ENCODE results near the gene TMOD1.

Gene TMOD1

DNA sequence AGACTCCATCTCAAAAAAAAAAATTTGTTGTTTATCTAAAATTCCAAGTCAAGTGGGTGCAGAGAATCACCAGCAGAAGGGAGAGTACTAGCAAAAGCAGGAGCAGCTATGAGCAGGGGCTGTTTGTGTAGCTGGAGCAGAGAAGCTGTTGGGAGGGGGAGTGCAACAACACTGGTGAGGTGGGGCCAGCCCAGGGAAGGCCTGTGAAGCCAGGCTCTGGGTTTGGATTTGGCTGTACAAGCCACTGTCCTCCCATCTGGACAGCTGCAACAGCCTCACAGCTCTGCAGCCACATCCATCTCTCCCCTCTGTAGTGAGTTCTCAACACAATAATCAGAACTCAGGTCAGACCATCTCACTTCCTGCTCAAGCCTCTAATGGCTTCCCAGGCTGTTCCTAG lies 59.4 kb downstream of the TMOD1 start:
- H3K36me3 Mint-ChIP-seq, result no peaks in the 10 kb centered on the region
- no peak overlapping the region for H3K4me3 Mint-ChIP-seq
- DNase-seq (ENCODE audit: low spot score in 2 of 2) (no peak), ATAC-seq (no peak)
- no peaks in the 10 kb centered on the region for H3K9me3 Mint-ChIP-seq
- peaks cover 17% of the 10 kb centered on the region for H3K4me1 Mint-ChIP-seq
- H3K27ac Mint-ChIP-seq, result no peak overlapping the region

DNA sequence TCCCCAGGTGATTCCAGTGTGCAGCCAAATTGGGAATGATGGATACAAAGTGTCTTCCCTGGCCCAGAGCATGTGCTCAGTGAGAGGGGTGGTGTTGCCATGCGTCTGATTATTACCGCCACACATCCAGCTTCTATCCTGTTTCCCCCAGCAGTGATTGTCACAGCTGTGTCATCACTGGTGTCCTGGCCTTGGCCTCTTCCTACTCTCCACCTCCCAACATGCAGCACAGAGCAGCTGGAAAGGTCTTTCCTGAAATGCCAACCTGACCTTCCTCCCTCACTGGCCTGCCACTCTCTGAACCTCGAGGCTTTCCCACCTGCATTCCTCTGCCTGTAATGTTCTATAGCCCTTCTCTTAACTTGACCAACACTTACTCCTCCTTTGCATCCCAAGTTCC lies 60.0 kb downstream of the TMOD1 start:
- Mint-ChIP-seq H3K9me3 (no peaks in the 10 kb centered on the region), H3K36me3 (no peaks in the 10 kb centered on the region), H3K4me1 (peaks cover 17% of the 10 kb centered on the region), H3K27ac (no peak overlapping the region), H3K4me3 (no peak overlapping the region)
- ATAC-seq (no peak), DNase-seq (ENCODE audit: low spot score in 2 of 2) (no peak)

DNA sequence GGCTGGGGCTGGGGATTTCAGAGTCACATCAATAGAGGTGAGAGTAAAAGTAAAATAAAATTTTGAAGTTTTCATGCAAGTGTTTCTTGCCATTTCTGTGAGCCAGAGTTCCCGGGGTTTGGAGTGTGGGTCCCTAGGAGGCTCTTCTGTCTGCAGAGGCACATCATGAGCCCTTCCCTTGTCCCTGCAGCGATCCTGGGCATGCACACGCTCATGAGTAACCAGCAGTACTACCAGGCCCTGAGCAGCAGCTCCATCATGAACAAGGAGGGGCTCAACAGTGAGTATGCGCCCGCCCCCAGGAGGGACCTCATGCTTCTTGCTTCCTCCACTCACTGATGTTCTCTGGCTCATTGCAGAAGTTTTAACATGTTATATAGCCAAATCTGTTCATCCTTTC lies 61.1 kb downstream of the TMOD1 start:
- H3K36me3 Mint-ChIP-seq, result no peaks in the 10 kb centered on the region
- peaks cover 17% of the 10 kb centered on the region for H3K4me1 Mint-ChIP-seq
- no peak for ATAC-seq
- H3K4me3 Mint-ChIP-seq, result no peak overlapping the region
- no peaks in the 10 kb centered on the region for H3K9me3 Mint-ChIP-seq
- H3K27ac Mint-ChIP-seq, result no peak overlapping the region
- no peak for DNase-seq (ENCODE audit: low spot score in 2 of 2)

DNA sequence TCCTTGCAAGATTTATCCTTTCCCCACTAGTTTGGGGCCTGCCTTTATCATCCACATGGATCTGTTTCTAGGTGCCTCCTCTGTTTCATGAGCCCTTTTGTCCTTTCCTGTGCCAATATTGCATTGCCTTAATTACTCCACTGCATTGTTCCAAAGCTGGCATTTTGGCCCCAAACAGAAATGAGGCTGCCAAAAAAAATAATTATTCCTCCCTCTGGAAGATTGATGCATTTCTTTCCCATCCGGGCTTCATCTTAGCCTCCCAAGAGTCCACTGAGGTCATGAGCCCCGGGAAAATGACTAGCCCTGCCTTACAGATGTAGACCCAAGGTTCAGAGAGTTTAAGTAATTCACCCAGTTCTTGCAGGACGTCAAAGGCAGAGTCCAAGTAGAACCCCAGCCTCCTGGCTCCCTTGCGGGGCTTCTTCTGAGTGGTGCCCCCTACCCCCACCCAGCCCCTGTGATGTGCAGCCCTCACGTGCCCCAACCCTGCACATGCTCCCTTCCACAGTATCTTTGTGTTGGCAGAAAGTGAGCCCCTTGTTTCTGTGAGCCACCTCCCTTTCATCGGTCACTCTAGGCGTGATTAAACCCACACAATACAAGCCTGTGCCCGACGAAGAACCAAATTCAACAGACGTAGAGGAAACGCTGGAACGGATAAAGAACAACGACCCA lies 62.1 kb downstream of the TMOD1 start:
- Mint-ChIP-seq H3K27ac (no peak overlapping the region), H3K9me3 (no peaks in the 10 kb centered on the region), H3K4me3 (no peak overlapping the region), H3K4me1 (peaks cover 15% of the 10 kb centered on the region), H3K36me3 (no peaks in the 10 kb centered on the region)
- DNase-seq (ENCODE audit: low spot score in 2 of 2) (no peak), ATAC-seq (no peak)

DNA sequence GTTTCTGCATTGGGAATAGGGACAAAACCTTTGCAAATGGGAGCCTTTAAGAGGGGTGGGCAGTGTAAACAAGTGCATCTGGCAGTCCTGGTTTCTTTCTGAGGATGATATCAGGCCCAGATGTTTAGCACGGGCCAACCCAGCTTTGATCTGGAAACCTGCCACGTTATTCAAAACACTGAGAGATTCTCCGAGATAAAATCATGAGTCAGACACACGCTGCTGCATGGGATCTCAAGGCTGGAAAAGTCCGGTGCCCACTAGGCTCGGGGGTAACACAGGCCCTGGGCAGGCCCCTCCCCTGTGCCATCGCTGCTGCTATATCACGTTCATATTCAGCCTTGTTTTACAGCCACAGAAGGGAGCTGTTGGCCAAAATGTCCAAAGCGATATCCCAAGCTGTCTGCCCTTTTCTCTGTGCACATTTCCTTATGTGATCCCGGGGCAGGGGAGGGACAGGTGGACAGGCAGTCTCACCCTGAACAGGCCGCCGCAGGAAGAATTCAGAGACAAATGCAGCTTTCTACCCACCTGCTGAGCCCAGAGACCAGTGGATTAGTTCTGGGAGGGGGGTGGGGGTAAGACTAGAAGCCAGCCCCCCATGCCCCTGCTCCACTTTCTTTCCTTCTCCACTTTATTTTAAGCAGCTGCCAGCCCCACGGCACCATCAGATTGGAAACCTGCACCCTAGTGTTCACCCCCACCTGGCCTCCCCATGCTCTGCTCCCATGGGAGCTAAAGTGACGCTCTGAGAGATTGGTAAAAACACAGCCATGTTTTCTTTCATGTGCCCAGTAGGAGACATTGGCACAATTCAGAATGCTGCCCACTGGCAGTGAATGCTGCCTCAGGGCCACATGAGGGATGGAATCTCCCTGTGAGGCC lies 63.1 kb downstream of the TMOD1 start:
- Mint-ChIP-seq H3K9me3 (no peaks in the 10 kb centered on the region), H3K4me1 (peaks cover 6% of the 10 kb centered on the region), H3K36me3 (no peaks in the 10 kb centered on the region), H3K4me3 (no peak overlapping the region), H3K27ac (no peak overlapping the region)
- DNase-seq (ENCODE audit: low spot score in 2 of 2) (no peak), ATAC-seq (no peak)

DNA sequence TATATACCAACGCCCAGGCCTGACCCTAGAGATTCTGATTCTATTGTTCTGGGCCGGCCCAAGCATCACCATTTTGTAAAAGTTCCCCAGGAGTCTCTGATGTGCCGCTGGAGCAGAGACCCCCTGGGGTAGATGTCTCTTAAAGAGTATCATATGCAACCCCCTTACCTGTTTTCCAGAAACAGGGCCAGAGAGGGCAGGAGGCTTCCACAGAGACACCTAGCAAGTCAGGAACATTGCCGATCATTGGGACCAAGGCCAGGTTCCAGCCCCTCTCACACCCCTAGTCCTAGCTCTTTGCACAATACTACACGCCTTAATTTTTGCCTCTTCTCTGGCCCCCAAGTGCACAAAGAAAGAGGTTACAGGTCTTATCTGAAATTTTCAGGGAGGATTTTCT lies 63.8 kb downstream of the TMOD1 start:
- no peak overlapping the region for H3K4me3 Mint-ChIP-seq
- no peak for ATAC-seq
- no peaks in the 10 kb centered on the region for H3K9me3 Mint-ChIP-seq

DNA sequence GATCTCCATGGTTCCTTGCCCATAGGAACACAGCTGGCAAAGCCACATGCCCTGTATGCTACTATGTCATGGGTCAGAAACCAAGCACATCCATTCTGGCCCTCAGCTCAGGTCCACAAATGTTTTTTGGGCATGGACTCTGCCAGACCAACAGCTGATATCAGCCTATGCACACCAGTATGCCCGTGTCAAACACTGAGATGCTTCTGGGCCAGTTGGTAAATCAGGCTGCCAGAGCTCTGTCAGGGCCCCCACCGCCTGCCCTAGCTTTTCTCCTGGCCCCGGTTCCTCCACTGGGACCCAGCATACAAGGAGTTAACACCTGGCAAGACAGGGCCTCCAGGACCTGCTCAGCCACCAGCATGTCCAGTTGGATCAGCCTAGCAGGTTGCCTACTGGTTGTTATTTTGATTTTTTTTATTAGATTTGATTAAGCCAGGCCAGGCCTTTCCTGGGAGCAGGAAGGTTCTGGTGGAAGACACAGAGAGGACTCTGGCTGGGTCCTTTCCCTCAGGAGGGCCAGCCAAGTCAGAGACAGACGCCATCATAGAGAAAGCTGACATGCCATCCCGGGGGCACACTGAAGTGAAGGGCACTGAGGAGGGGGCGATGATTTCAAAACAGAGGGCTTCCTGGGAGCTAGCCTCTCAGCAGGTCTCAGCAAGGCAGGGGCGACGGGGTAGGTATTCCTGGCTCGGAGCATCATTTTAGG lies 65.9 kb downstream of the TMOD1 start:
- Mint-ChIP-seq H3K9me3 (no peaks in the 10 kb centered on the region), H3K4me3 (no peak overlapping the region), H3K4me1 (no peaks in the 10 kb centered on the region), H3K36me3 (no peaks in the 10 kb centered on the region), H3K27ac (no peak overlapping the region)
- DNase-seq (ENCODE audit: low spot score in 2 of 2) (no peak), ATAC-seq (no peak)

More for the DNA sequence above, 63.8 kb downstream of the TMOD1 start:
- no peaks in the 10 kb centered on the region for H3K36me3 Mint-ChIP-seq
- no peak for DNase-seq (ENCODE audit: low spot score in 2 of 2)
- no peak overlapping the region for H3K27ac Mint-ChIP-seq
- no peaks in the 10 kb centered on the region for H3K4me1 Mint-ChIP-seq

DNA sequence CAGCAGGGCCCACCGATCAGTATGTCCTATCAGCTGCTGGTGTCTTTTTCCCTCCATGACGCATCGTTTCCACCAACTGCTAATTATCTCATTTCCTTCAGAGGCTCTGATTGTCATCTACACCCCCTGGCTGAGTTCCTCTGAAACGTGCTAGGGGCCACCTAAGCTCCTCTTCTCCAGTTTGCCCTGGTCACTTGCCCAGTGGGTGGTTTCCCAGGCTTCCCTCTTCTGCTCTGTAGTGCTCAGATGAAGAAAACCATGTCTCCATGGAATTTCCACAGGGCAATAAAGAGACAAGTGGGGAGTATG lies 66.4 kb downstream of the TMOD1 start:
- DNase-seq (ENCODE audit: low spot score in 2 of 2) (no peak), ATAC-seq (no peak)
- Mint-ChIP-seq H3K27ac (no peak overlapping the region), H3K4me1 (no peaks in the 10 kb centered on the region), H3K9me3 (no peaks in the 10 kb centered on the region), H3K36me3 (no peaks in the 10 kb centered on the region), H3K4me3 (no peak overlapping the region)

DNA sequence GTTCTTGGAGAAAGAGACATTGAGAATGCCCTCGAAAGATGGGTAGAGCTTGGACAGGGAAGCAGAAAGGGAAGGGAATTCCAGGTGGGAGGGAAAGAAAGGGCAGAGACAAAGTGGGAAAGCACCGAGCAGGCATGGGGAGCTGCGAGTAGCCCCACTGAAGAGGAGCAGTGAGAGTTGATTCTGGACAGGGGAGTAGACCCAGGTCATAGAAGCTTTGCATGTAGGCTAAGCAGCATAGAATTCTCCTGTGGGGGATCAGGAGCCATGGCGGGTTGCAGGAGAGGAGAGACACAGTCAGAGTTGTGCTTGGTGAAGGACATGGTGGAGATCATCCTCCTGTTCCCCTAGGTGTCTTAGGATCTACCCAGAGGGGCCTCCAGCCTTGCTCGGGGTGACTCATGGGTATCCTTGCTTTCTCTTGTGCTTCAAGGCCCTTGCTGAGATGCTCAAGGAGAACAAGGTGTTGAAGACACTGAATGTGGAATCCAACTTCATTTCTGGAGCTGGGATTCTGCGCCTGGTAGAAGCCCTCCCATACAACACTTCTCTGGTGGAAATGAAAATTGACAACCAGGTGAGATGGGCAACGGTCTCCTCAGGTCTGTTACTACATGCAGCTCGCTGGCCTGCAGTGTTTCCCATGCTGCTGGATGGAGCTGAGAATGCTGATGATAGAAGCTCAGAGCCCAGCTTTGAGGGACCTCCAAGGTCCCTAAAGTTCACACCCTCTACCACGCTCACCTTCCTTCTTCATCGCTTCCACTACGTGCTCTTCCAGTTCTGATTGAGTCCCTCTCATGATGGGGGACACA lies 67.2 kb downstream of the TMOD1 start:
- no peaks in the 10 kb centered on the region for H3K4me1 Mint-ChIP-seq
- no peak overlapping the region for H3K27ac Mint-ChIP-seq
- ATAC-seq (no peak), DNase-seq (ENCODE audit: low spot score in 2 of 2) (no peak)
- no peaks in the 10 kb centered on the region for H3K36me3 Mint-ChIP-seq
- H3K4me3 Mint-ChIP-seq, result no peak overlapping the region
- no peaks in the 10 kb centered on the region for H3K9me3 Mint-ChIP-seq

DNA sequence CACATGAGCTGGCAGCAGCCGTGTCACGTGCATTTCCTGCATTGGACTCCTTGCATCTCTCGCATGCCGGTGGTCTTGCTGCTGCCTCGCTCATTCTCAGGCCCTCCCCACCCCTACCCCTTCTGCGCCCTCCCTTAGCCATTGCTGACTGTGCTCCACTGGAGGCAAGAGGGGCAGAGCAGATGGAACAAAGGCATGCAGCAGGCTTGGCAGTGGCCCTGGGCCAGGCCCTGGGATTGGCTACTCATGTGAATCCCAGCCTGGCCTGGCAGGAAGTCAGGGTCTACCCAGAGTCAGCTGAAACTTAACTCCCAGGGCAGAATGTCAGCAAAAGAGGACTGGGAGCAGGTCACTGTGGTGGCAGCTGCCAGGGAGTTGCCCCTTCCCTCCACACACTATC lies 69.4 kb downstream of the TMOD1 start:
- ATAC-seq (no peak), DNase-seq (ENCODE audit: low spot score in 2 of 2) (no peak)
- Mint-ChIP-seq H3K36me3 (no peaks in the 10 kb centered on the region), H3K27ac (no peak overlapping the region), H3K4me3 (no peak overlapping the region), H3K9me3 (no peaks in the 10 kb centered on the region), H3K4me1 (peaks cover 7% of the 10 kb centered on the region)

DNA sequence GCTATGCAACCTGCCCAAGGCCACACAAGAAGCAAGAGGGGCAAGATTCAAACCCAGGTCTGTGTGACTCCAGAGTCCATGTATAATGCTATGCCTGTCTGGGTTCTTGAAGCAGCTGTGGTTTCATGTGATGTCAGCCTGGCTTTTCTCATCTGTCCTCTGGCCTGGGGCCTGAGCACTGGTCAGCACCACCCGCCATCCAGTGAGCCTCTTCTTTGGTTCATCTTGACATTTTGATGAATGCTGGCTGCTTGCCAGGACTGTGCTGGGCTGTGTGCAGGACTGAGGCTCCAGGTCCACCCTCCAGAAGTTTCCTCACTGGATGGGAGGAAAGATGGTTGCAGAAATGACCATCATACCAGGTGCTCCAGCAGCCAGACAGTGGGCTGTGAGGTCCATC lies 70.2 kb downstream of the TMOD1 start:
- H3K9me3 Mint-ChIP-seq, result no peaks in the 10 kb centered on the region
- no peaks in the 10 kb centered on the region for H3K36me3 Mint-ChIP-seq
- H3K4me1 Mint-ChIP-seq, result peaks cover 7% of the 10 kb centered on the region
- ATAC-seq (no peak), DNase-seq (ENCODE audit: low spot score in 2 of 2) (no peak)
- H3K4me3 Mint-ChIP-seq, result no peak overlapping the region
- no peak overlapping the region for H3K27ac Mint-ChIP-seq

DNA sequence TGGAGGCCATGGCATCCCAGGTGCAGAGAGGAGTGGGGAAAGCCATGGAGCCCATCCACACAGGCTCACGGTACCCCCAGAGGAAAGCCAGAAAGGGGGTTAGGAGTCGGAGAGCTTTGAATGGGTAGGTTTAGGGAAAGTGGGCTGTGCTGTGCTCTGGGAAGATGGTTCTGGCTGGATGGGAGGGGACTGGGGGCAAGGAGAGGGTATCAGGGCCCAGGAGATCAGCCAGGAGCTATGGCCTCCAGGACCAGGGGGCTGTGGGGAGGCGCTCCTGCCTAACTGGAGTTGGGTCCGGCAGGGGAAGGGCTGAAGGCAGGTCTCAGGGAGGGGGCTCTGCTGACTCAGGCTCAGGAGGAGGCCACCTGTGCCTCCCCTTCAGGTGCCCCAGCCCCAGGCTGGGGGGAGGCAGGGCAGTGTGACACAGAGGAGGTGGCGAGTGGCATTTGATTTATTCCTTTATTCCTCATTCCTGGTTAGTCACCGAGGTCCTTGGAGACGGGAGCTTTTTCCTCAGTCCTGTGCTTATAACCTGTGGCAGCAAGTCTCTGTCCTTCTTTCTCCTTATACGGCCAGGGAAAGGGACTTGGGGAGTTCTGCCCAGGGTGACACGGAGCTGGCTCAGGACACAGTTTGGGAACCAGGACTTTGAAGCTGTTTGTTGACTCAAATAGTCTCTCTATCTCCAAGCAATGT lies 70.9 kb downstream of the TMOD1 start:
- ATAC-seq (no peak), DNase-seq (ENCODE audit: low spot score in 2 of 2) (no peak)
- Mint-ChIP-seq H3K4me3 (no peak overlapping the region), H3K4me1 (peaks cover 7% of the 10 kb centered on the region), H3K36me3 (no peaks in the 10 kb centered on the region), H3K9me3 (no peaks in the 10 kb centered on the region), H3K27ac (no peak overlapping the region)

DNA sequence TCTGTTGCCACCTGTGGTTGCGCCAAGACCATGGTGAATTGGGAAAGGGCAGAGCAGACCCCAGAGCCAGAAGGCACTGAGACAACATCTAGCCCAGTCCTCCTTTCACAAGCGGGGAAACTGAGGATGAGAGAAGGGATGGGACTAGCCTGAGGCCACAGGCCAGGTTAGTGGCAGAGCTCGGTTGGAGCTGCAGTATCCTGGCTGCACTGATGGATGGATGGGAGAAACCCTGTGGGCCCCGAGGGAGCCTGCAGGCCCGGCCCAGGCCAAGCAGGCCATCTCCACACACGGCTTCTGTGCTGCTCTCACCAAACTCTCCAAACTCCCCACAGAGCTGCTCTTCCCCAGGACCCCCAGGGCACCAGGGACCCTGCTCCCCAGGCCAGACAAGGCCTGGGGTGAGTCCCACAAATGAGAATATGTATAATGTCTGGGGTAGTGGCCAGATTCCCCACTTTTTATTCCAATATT lies 71.5 kb downstream of the TMOD1 start:
- H3K4me1 Mint-ChIP-seq, result peaks cover 7% of the 10 kb centered on the region
- H3K9me3 Mint-ChIP-seq, result no peaks in the 10 kb centered on the region
- DNase-seq (ENCODE audit: low spot score in 2 of 2) (no peak), ATAC-seq (no peak)
- H3K4me3 Mint-ChIP-seq, result no peak overlapping the region
- no peak overlapping the region for H3K27ac Mint-ChIP-seq
- H3K36me3 Mint-ChIP-seq, result no peaks in the 10 kb centered on the region

DNA sequence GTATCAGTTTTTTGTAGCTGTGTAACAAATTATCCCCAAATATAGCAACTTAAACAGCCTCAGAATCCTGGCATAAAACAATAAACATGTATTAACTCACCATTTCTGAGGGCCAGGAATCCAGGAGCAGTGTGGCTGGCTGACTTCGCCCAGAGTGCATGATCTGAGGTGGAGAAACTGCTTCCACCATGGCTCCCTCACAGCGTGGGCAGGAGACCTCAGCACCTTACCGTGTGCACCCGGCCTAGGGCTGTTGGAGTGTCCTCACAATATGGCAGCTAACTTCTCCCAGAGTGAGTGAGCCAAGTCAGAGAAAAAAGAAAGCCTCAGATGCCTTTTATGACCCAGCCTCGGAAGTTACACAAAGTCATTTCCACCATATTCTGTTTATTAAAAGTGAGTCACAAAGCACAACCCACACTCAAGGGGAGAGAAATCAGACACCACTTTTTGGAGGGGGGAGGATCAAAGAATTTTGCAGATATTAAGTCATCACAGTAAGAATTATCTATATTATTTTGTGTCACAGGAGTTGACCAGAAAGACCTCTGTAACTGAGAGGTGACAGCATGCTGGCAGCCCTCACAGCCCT lies 72.1 kb downstream of the TMOD1 start:
- no peak overlapping the region for H3K27ac Mint-ChIP-seq
- H3K9me3 Mint-ChIP-seq, result no peaks in the 10 kb centered on the region
- H3K4me3 Mint-ChIP-seq, result no peak overlapping the region
- peaks cover 7% of the 10 kb centered on the region for H3K4me1 Mint-ChIP-seq
- ATAC-seq (peak; percentile 32), DNase-seq (ENCODE audit: low spot score in 2 of 2) (no peak)
- H3K36me3 Mint-ChIP-seq, result no peaks in the 10 kb centered on the region

Measured in stimulated activated effector memory CD8-positive, alpha-beta T cell treated with anti-CD3 and anti-CD28 coated beads, Interleukin-12 subunit alpha, Interleukin-12 subunit beta, amount 100 ng/mL, for 72 hours (primary cell).